Stimulated activated CD4-positive, alpha-beta T cell treated with anti-CD3 and anti-CD28 coated beads, Interleukin-15, amount 100 ng/mL, for 1 hour (primary cell): ENCODE data around the gene RALGAPA1.
"Not testable (repeated sequence)": the region's sequence is repeated elsewhere in the genome, so short reads cannot be mapped to it uniquely, and the experiment has no call there.

Source experiments
- DNase-seq, 2 donors: peaks; one replicate each; pipeline ENCODE4 v3.0.0-alpha.2; 2020; ENCODE audit warnings: low read depth in 1 of 2, low spot score in 1 of 2

RALGAPA1 gene

GRCh38 chr14:35632271-35632670 lies 176.8 kb downstream of the RALGAPA1 start:
- no peak for DNase-seq

GRCh38 chr14:35631071-35631805 lies 177.9 kb downstream of the RALGAPA1 start:
- no peak for DNase-seq

GRCh38 chr14:35628989-35629388 lies 180.1 kb downstream of the RALGAPA1 start:
- no peak for DNase-seq

- not testable (repeated sequence) for DNase-seq
Measured at GRCh38 chr14:35626947-35627346, 182.1 kb downstream of the RALGAPA1 start.

GRCh38 chr14:35621996-35622395 lies 187.1 kb downstream of the RALGAPA1 start:
- not testable (repeated sequence) for DNase-seq

- not testable (repeated sequence) for DNase-seq
Measured at GRCh38 chr14:35619998-35620397, 189.1 kb downstream of the RALGAPA1 start.

GRCh38 chr14:35619461-35619860 lies 189.6 kb downstream of the RALGAPA1 start:
- DNase-seq = not testable (repeated sequence)

GRCh38 chr14:35617500-35617899 lies 191.6 kb downstream of the RALGAPA1 start:
- no peak for DNase-seq

GRCh38 chr14:35607380-35607779 lies 201.7 kb downstream of the RALGAPA1 start:
- no peak for DNase-seq

GRCh38 chr14:35600253-35600652 lies 208.8 kb downstream of the RALGAPA1 start:
- DNase-seq = no peak

- no peak for DNase-seq
Measured at GRCh38 chr14:35594616-35595015, 214.5 kb downstream of the RALGAPA1 start.

- DNase-seq = not testable (repeated sequence)
Measured at GRCh38 chr14:35587373-35587772, 221.7 kb downstream of the RALGAPA1 start.

GRCh38 chr14:35578639-35579038 lies 230.5 kb downstream of the RALGAPA1 start:
- DNase-seq = no peak

GRCh38 chr14:35578135-35578534 lies 231.0 kb downstream of the RALGAPA1 start:
- DNase-seq = no peak

GRCh38 chr14:35576856-35577255 lies 232.2 kb downstream of the RALGAPA1 start:
- no peak for DNase-seq

GRCh38 chr14:35576260-35576659 lies 232.8 kb downstream of the RALGAPA1 start:
- no peak for DNase-seq

GRCh38 chr14:35573911-35574310 lies 235.2 kb downstream of the RALGAPA1 start:
- no peak for DNase-seq

- no peak for DNase-seq
Measured at GRCh38 chr14:35571598-35571997, 237.5 kb downstream of the RALGAPA1 start.

GRCh38 chr14:35565871-35566464 lies 243.1 kb downstream of the RALGAPA1 start:
- no peak for DNase-seq

GRCh38 chr14:35558680-35559079 lies 250.4 kb downstream of the RALGAPA1 start:
- no peak for DNase-seq

- DNase-seq = no peak
Measured at GRCh38 chr14:35557221-35557747, 251.8 kb downstream of the RALGAPA1 start.

GRCh38 chr14:35556548-35556947 lies 252.5 kb downstream of the RALGAPA1 start:
- DNase-seq = no peak
